ENCODE results near the gene C1QA. TPM values are rescaled to one million over a fixed set of nuclear protein-coding genes. Genes with fewer than 3 reads are reported as not detected.
"Not testable (repeated sequence)": the region's sequence is repeated elsewhere in the genome, so short reads cannot be mapped to it uniquely, and the experiment has no call there.

C1QA gene
- total RNA-seq, 1 donor: not detected

- TF ChIP-seq CTCF (IDR thresholded peaks at IDR 0.05; ENCODE audit: insufficient read depth, low read length): no peak
- no peak overlapping the region for H3K4me3 ChIP-seq (ENCODE audit: low read depth, low read length)
- DNase-seq (ENCODE audit: low read depth): no peak
These were observed 38.0 kb downstream of the C1QA start for GRCh38 chr1:22674410-22674749.

- H3K4me3 ChIP-seq (ENCODE audit: low read depth, low read length); DNase-seq (ENCODE audit: low read depth): not testable (repeated sequence)
These were observed 39.7 kb downstream of the C1QA start for GRCh38 chr1:22676151-22676550.

- no peak for DNase-seq (ENCODE audit: low read depth)
- TF ChIP-seq CTCF (IDR thresholded peaks at IDR 0.05; ENCODE audit: insufficient read depth, low read length): no peak
These were observed 40.6 kb downstream of the C1QA start for GRCh38 chr1:22676916-22677583.

GRCh38 chr1:22677931-22678896 is 41.8 kb downstream of the C1QA start:
- H3K4me3 ChIP-seq (ENCODE audit: low read depth, low read length): no peak overlapping the region
- DNase-seq (ENCODE audit: low read depth): no peak
- TF ChIP-seq CTCF (IDR thresholded peaks at IDR 0.05; ENCODE audit: insufficient read depth, low read length): no peak

More at GRCh38 chr1:22676916-22677583, 40.6 kb downstream of the C1QA start:
- H3K4me3 ChIP-seq (ENCODE audit: low read depth, low read length): no peak overlapping the region

- H3K4me3 ChIP-seq (ENCODE audit: low read depth, low read length): no peak overlapping the region
- no peak for TF ChIP-seq CTCF (IDR thresholded peaks at IDR 0.05; ENCODE audit: insufficient read depth, low read length)
- no peak for DNase-seq (ENCODE audit: low read depth)
These were observed 44.3 kb downstream of the C1QA start for GRCh38 chr1:22680726-22681125.

- TF ChIP-seq CTCF (IDR thresholded peaks at IDR 0.05; ENCODE audit: insufficient read depth, low read length): no peak
- no peak for DNase-seq (ENCODE audit: low read depth)
- no peak overlapping the region for H3K4me3 ChIP-seq (ENCODE audit: low read depth, low read length)
These were observed 45.3 kb downstream of the C1QA start for GRCh38 chr1:22681556-22682276.

- no peak for TF ChIP-seq CTCF (IDR thresholded peaks at IDR 0.05; ENCODE audit: insufficient read depth, low read length)
- DNase-seq (ENCODE audit: low read depth): no peak
- H3K4me3 ChIP-seq (ENCODE audit: low read depth, low read length): no peak overlapping the region
These were observed 47.1 kb downstream of the C1QA start for GRCh38 chr1:22683547-22683946.
